VCaP (cell line): ENCODE measurements around the gene IRS1.

Experiments
- H3K27ac ChIP-seq: fragments of 450-650 bp; 2 replicates; pipeline ENCODE4 v1.5.1; 2017
- TF ChIP-seq, protein P1 (sequence below): fragments of 450-650 bp; conservative IDR thresholded peaks from 2 replicates; pipeline ENCODE4 v1.5.1; 2017; ENCODE audit warnings: mild to moderate bottlenecking, moderate library complexity

Gene IRS1

DNA sequence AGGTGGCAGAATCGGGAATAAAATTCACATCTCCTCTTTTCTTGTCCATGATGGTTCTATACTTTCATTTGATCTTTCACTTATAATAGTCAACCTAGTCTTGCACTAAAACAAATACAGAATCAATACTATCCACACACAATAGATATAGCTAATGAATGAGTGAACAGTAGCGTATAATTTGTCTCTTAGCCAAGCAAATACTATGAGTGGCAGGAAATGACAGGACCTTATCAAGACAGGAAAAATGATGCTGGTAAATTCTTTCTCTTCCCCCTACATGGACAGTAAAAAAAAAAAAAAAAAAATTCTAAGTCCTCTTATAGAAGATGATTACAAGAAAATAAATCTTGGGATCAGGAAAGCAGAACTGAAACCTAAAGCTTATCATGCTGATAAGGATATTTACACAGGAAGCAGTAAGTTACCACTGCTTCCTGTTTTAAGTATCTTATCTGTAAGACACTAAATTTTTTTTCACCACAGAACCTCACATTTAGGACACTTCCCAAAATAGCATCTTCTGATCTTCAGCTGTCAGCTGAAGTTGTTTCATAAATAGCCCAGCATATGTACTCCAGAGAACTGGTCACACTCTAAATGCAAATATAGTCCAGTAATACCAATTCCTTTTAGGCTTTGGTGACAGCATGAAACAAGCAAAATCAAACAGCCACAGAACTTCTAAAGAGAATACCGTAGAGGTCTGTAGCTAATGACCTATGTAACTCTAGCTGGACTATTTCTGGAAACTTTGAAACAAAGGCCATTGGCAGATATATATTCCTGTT is 27.0 kb downstream of the IRS1 start:
- TF ChIP-seq, protein P1, sequence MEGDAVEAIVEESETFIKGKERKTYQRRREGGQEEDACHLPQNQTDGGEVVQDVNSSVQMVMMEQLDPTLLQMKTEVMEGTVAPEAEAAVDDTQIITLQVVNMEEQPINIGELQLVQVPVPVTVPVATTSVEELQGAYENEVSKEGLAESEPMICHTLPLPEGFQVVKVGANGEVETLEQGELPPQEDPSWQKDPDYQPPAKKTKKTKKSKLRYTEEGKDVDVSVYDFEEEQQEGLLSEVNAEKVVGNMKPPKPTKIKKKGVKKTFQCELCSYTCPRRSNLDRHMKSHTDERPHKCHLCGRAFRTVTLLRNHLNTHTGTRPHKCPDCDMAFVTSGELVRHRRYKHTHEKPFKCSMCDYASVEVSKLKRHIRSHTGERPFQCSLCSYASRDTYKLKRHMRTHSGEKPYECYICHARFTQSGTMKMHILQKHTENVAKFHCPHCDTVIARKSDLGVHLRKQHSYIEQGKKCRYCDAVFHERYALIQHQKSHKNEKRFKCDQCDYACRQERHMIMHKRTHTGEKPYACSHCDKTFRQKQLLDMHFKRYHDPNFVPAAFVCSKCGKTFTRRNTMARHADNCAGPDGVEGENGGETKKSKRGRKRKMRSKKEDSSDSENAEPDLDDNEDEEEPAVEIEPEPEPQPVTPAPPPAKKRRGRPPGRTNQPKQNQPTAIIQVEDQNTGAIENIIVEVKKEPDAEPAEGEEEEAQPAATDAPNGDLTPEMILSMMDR = no peak
- peak overlapping the region; percentile 45 for H3K27ac ChIP-seq

DNA sequence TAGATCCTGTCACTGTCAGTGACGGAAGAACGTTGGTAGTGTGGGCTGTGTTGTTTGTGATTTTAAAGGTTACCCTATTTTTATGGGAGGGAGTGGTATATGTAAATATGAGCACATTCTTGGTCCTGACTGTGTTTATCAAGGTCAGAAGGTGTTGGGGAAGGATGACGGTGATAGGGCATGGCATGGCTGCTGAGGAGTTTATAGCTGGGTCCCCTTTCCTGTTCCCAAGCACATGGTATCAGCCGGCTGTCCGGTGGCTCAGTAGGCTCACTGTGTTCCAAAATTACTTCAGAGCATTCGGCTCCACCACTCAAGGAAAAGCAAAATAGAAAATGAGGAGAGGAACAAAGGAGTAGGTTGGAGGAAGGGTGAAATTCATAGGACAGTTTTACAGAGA is 28.6 kb downstream of the IRS1 start:
- no peak overlapping the region for H3K27ac ChIP-seq
- TF ChIP-seq, protein P1 = no peak

DNA sequence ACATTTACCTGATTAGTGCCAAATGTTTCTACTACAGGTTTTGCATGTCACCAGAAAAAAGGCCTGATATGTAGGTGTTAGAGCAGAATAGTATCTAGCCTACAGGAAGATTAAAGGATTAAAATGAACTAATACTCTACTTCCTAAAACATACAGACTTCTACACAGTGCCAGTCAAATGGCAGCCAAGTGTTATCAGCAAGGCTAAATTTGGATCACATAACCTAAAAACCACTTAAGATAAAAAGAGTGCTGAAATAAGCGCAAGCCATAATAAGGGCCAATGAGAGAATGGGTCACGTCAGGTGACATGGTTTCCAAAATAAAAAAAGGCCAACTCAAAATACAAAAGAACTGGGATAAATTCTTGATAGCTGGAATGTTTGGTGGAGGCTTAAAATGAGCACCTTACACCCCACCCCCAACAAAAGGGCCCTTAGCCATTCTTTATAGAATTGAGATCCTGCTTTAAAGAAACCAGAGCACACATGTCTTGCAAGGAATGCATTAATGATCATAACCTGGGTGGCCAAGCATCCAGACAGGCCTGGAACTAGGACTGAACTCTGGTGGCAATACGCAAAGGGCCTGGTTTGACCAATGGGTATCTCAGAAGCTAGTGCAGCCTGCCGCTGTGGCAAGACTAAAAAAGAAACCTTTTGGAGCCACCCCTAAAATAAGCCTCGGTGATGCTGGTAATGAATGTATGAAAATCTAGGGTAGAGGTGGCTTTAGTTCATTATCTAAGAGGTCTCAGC is 32.4 kb downstream of the IRS1 start:
- TF ChIP-seq, protein P1 = no peak
- no peak overlapping the region for H3K27ac ChIP-seq

DNA sequence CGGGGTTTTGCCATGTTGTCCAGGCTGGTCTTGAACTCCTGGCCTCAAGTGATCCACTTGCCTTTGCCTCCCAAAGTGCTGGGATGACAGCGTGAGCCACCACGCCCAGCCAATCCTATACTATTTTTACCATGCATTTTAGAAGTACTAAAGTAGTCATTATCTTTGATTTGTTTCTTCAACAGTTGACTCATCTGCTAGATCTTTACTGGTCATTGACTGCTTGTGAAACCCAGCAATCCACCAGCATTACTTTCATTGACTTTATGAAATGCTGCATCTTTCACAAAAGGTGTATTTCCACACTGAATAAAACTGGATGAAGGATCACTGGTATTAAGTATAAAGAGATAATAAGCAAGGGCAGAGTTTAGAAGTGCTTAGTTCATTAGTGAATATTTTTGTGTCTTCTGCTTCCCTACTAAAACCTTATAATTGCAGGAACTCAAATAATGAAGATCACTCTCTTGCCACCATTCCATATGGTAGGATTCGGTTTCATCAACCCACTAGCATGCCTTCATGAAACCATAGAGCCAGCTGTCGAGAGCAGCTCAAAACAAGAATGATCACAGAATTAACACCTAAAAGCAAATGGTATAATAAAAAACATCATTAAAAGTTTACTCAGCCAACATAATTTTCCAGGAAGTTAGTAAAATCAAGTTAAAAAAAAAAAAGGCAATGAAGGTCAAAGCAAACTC is 33.1 kb downstream of the IRS1 start:
- no peak overlapping the region for H3K27ac ChIP-seq
- TF ChIP-seq, protein P1 = no peak

DNA sequence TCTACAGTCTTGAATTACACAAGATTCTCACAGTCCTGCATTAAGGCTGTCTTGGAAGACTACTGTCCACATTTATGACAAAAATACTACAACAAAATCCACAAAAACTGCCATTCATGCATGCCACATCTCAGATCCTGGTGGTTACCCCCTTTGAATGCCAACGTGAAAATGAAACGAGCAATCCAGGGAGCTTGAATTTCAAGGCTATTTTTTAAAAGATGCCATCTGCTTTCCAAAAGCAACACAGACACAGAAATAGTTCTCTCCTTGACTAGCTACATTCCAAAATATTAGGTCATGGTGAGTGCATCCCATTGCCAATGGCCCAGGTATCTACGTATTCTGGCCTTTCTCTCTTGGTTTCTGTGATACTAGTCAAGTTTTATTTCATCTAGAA is 36.3 kb downstream of the IRS1 start:
- TF ChIP-seq, protein P1 = no peak
- H3K27ac ChIP-seq = no peak overlapping the region

DNA sequence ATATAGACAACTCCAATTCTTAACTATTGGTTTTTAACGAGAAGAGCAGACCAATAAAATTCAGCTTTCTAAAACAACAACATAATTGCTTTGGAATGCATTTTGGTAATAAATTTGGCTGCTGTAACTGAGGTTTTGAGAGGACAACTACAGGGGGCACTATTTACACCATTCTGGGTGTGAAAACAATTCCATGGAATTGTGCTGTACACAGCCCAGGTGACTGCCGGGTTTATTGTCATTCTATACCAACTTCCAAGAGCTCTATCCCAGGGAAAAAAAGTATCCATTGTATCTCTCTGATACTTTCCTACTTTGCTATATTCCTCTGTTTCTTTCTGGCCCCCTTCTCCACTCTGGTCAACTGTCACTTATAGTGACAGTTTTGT is 38.4 kb downstream of the IRS1 start:
- H3K27ac ChIP-seq = no peak overlapping the region
- TF ChIP-seq, protein P1 = no peak
